Stimulated activated CD4-positive, alpha-beta T cell treated with anti-CD3 and anti-CD28 coated beads, TNF-alpha, amount 100 ng/mL, for 24 hours (primary cell): ENCODE results near the gene DCLK1.

ENCODE experiments used
- DNase-seq, 3 experiments: peaks; one replicate each; pipeline ENCODE4 v3.0.0-alpha.2; 2020; ENCODE audit warnings: low read depth in 3 of 3

The DCLK1 gene

DNA sequence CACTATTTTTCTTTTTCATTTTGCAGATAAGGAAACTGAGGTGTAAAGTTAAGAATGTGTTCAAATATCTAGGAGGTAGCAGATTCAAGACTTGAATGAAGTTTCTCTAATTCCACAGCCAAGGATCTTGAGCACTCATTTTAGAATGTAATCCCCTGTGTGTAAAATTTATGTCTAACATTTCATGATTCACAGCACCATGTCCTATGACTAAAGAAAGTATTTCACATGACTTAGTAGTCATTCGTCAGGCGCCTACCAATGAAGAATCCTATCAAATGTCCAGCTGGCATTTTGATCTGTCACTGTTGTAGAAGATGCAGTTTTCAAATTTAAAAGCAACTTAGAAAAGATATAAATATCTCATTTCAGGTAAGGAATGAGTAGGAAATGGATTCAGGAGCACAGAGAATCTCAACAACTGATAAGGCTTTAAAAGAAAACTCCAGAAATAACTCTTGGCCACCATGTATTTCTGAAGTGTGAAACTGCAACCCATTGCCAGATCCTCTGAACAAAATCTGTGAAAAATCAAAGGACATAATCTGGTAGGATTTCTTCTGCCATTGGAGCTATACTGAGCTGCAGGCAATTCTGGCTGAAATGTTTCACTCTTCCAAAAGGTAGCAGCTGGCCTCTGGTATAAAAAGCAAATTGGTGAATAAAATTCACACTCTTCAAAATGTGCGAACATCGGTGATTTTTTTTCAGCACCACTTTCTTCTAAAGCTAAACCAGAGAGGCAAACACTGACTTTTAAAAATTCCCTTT lies 92.2 kb downstream of the DCLK1 start:
- DNase-seq = no peak

DNA sequence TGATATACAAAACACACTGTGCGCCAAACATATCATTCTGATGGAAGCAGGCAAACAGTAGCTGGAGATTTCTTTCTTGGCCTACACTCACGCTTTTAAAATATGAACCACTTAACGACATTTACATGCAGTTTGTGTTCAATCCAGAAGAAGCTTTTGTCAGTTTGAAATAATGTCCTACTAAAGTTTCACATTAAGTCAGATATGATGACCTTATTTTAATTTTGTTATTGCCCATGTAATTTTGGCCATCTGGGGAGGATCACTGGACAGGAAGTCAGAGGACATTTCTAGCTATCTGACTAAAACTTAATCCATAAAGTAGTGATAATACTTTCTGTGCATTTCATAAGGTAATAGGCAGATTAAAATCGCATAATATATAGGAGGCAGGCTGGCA lies 98.1 kb downstream of the DCLK1 start:
- no peak for DNase-seq

- no peak for DNase-seq
Measured at GRCh38 chr13:36031490-36031889, 99.7 kb downstream of the DCLK1 start.

DNA sequence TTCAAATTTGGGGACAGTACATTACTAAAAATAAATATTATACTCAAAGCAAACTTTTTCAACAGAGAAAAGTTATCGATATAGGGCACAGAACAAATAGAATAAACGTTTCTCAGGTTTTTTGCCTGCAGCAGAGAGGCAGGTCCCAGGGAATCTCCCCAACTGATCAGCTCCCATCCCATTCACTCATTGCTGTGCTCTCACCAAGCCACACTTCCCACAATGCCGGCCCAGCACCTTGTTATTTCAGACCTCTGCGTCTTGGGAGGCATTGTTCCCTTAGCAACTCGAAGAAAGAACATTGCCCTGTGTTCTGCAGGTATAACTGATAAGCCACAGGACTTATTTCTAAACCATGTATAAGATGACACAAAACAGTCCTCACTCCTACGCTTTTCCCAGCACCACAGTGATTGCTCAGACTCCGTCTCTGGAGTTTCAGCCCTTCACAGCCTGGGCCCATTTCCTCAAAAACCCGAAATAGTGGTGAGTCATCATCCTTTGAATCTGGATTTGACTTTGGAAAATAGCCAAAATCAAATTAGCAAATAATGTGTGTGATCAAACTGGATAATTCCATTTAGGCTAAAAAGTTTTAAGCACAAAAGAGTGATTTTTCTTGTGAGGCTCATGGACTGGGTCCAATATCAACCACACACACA lies 100.4 kb downstream of the DCLK1 start:
- no peak for DNase-seq

DNA sequence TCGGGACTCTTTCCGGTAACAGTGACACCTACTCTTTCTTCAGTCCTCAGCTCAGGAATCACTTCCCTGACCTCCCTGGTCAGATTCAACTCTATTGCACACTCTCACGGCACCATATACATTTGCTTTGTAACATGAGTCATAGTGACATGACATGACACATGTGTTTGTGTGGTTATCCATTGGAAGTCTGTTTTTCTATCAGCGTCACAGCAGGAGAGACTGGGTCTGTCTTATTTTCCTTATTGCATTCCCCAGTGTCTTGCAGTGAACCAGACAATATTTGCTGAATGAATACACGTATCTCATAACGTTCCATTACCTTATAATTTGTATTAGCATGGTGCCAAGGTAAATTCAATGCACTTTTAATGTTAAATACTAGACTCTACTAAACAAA lies 102.0 kb downstream of the DCLK1 start:
- DNase-seq = no peak

DNA sequence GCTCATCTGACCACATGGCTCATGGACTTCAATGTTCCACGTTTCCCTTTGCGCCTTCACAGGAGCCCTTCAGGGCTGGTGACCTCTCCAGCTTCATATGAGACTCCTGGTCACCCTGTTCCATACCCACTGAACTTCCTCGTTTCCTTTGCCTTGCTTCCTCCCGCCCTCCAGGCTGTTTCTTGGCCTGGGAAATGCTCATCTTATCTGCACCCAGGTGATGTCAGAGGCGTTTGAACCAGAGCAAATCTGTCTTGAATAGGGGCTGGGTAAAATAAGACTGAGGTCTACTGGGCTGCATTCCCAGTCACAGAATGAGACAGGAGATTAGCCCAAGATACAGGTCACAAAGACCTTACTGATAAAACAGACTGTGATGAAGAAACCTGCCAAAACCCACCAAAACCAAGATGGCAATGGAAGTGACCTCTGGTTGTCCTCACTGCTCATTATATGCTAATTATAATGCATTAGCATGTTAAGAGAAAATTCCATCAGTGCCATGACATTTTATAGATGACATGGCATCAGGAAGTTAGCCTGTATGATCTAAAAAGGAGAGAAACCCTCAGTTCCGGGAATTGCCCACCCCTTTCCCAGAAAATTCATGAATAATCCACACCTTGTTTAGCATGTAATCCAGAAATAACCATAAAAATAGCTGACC lies 102.7 kb downstream of the DCLK1 start:
- no peak for DNase-seq

DNA sequence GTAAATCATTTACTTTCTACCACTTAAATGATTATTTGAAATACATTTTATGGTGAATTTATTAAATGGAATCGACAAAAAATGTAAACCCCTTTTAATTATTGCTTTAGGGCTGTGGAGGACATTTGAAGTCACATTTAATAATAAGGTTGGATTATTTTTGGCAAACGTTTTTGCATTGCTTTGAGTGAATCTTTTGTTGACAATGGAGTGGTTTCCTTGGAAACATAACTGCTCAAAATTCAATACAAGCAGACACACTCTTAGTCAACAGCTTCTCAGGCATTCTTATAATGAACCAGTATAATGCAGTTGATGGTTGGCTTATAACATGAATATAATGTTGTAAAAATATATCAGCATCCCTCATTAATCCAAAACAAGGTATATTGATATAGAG lies 104.7 kb downstream of the DCLK1 start:
- no peak for DNase-seq

DNA sequence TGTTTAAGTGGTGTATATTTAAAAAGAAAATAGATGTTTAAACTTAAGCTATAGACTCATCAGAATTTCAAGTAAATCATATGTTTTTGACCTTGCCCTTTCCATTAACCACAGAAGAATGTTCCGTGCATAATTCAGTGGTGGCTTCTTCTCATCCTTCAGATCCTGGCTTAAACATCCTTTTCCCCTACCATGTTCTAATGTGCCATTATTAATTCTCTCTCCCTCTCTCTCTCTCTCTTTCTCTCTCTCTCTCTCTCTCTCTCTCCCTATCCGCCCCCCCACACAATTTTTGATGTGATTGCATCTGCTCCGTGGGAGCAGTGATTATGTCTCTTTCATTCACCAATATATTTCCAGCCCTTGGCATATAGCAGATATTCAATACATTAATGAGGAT lies 116.4 kb downstream of the DCLK1 start:
- no peak for DNase-seq

DNA sequence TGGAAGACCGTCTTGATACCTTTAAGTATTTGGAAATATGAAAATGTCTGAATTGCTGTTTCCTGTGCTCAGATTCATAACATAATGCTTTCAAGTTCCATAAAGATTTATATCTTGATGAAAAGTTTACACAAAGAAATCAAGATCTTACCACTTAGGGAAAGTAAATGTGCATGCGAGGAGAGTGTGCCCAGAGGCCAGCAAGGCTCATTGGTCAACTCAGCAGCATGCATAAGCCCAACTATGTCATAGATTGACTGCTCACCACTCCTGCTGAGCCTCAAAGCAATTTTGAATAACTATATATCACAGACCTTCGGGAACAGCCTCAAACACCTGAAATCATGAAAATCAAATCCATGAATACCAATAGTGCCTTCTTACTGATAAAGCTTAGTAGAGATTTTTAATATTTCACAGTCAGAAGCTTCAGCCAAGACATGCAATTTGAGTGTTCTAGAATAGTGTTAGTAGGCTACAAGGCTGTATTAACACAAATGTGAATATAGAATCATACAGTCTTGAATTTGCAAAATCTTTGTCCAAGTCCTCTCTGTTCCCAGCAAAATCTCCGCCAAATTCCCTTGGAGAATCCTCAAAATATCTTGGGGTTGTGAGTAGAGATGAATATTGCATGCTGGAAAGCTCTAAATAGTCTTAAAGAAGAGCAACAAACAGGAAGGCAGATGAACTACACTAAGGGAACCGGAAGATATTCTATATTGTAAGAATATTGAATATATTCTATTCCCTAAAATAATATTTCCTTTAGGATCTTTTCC lies 124.1 kb downstream of the DCLK1 start:
- no peak for DNase-seq

GRCh38 chr13:36006347-36006746 lies 124.8 kb downstream of the DCLK1 start:
- DNase-seq = no peak

DNA sequence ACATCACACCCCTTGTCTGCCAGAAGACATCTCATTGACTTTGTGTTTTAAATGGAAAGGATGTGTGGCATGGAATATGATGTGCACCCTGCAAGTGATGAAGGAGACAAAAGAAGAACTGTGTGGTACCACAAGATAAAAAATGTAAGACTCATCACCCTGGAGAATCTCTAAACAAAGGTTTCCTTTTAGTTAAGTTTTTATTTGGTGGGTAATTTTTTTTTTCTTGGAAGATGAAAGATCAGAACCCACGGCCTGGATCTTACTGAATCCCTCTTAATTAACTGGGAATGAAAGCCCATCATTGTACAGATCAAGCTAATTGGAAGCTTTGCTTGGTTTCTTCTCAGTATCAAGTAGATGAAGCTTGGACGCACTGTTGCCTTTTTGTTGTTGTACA lies 129.6 kb downstream of the DCLK1 start:
- DNase-seq = no peak

- no peak for DNase-seq
Measured at GRCh38 chr13:36000028-36000427, 131.2 kb downstream of the DCLK1 start.

DNA sequence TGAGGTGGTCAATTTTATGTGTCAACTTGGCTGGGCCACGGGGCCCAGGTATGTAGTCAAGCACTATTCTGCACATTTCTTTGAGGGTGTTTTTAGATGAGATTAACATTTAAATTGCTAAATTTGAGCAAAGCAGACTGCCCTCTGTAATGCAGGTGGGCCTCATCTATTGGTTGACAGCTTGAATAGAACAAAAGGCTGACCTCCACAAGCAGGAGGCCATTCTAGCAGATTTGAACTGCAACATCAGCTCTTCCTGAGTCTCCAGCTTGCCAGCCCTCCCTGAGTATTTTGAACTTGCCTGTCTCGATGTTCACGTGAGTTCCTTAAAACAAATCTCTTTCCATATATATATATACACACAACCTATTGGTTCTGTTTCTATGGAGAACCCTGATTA lies 134.8 kb downstream of the DCLK1 start:
- DNase-seq = no peak

GRCh38 chr13:35995136-35995535 lies 136.0 kb downstream of the DCLK1 start:
- DNase-seq = no peak

GRCh38 chr13:35994131-35994966 lies 136.8 kb downstream of the DCLK1 start:
- no peak for DNase-seq

- no peak for DNase-seq
Measured at GRCh38 chr13:35993686-35994085, 137.5 kb downstream of the DCLK1 start.

DNA sequence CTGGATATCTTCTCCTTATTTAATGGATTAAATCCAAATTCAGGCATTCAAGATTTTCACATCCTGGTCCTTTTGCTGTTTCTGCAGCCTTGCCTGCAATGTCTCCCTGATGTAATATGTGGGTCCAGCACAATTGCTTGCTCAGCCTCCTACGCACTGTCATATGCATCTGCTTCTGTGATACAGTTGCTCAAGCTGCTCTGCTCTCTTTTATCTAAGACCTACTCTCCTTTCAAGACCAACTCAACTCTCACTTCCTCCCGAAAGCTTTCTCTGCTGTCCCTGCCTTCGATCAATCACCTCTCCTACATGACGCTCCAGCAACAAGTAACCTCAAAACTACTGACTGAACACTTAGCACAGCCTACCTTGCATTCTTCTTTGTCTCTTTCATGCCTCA lies 138.2 kb downstream of the DCLK1 start:
- DNase-seq = no peak

GRCh38 chr13:35990196-35990595 lies 141.0 kb downstream of the DCLK1 start:
- no peak for DNase-seq

DNA sequence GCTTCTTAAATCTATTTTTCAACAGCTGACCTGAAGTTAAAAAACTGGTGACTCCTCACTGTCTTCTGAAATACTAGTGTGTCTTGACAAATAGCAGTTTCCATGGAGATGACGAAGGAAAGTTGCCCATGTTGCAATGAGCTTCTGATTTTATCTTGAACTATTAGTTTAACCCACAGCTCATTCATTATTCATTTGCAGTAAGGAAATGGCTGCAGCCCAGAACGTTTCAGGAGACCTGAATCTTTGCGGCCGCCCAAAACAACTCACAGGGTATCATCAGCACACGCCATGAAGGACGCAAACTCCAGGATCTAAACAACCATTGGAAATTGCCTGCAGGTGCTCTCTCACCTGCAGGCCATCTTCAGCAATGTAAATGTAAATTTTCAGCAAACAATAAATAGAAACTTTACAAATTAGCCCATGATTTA lies 142.5 kb downstream of the DCLK1 start:
- DNase-seq = no peak

GRCh38 chr13:35987572-35988513 lies 143.3 kb downstream of the DCLK1 start:
- DNase-seq = no peak
